WERI-Rb-1 (cell line): ENCODE data around the gene RNASE8.

Source experiments
- DNase-seq: peaks from one replicate; pipeline ENCODE4 v3.0.0-alpha.2; 2020
- H3K27ac ChIP-seq: fragments of 250-450 bp; sonication (Bioruptor Pico); 2 replicates; pipeline ENCODE4 v1.5.1; 2020; ENCODE audit warnings: mild to moderate bottlenecking, moderate library complexity
- H3K27me3 ChIP-seq: fragments of 250-450 bp; sonication (Bioruptor Pico); 2 replicates; pipeline ENCODE4 v1.5.1; 2021; ENCODE audit warnings: mild to moderate bottlenecking, low read depth, moderate library complexity; ENCODE audit not compliant: insufficient read depth, severe bottlenecking
- H3K36me3 ChIP-seq: fragments of 250-450 bp; sonication (Bioruptor Pico); 2 replicates; pipeline ENCODE4 v1.5.1; 2020; ENCODE audit warnings: mild to moderate bottlenecking, moderate library complexity
- H3K4me3 ChIP-seq: 2 replicates; pipeline ENCODE4 v1.5.1; 2011; ENCODE audit warnings: low read depth, mild to moderate bottlenecking, control low read depth, low read length
- H3K9me3 ChIP-seq: fragments of 250-450 bp; sonication (Bioruptor Pico); 2 replicates; pipeline ENCODE4 v1.5.1; 2021; ENCODE audit warnings: mild to moderate bottlenecking, moderate library complexity; ENCODE audit not compliant: severe bottlenecking
- CTCF ChIP-seq: IDR thresholded peaks from 2 replicates; pipeline ENCODE4 v1.5.1; 2011; ENCODE audit warnings: low read depth, mild to moderate bottlenecking, control low read depth, inconsistent platforms, low read length

The RNASE8 gene

GRCh38 chr14:21091821-21092272 is 34.2 kb downstream of the RNASE8 start:
- Histone ChIP-seq H3K27ac (peak overlapping the region; percentile 99), H3K9me3 (no peaks in the 10 kb centered on the region), H3K4me3 (no peak overlapping the region), H3K27me3 (no peaks in the 10 kb centered on the region), H3K36me3 (peaks cover 75% of the 10 kb centered on the region)
- no peak for TF ChIP-seq CTCF
- DNase-seq, result no peak

DNA sequence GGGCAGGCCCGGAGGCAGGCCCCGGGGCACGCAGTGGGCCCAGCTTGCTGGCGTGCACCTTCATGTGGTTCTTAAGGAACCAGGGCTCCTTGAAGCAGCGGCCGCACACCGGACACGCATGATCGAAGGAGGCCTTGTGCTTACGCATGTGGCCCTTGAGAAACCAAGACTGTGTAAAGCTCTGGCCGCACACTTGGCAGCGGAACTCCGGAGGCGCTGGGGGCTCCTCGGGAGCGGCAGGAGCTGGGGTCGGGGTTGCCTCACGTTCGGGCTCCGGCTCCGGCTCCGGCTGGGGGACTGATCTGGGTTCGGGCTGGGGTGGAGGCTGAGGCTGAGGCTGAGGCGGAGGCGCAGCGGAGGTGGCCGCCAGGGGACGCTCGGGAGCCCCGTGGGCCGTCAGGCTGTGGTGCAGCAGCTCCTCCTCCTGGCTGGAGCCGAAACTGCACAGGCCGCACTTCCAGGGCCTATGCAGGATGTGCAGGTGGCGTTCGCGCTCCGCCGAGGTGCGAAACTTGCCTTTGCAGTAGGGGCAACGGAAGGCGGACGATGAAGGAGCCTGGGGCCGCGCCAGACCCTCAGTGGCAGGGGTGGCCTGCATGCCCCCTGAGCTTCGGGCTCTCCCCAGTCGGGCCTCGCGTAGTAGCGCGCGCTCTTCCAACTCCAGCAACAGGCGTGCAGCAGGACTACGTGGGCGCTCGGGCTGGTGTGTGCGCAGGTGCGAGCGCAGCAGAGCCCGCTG is 34.8 kb downstream of the RNASE8 start:
- peak; percentile 100 for TF ChIP-seq CTCF
- Histone ChIP-seq H3K9me3 (no peaks in the 10 kb centered on the region), H3K4me3 (no peak overlapping the region), H3K36me3 (peaks cover 69% of the 10 kb centered on the region), H3K27ac (peak overlapping the region; percentile 99), H3K27me3 (no peaks in the 10 kb centered on the region)
- DNase-seq, result peak; percentile 87

GRCh38 chr14:21093018-21093417 is 35.4 kb downstream of the RNASE8 start:
- peak overlapping the region; percentile 99 for H3K27ac ChIP-seq
- no peak overlapping the region for H3K4me3 ChIP-seq
- H3K9me3 ChIP-seq, result no peaks in the 10 kb centered on the region

DNA sequence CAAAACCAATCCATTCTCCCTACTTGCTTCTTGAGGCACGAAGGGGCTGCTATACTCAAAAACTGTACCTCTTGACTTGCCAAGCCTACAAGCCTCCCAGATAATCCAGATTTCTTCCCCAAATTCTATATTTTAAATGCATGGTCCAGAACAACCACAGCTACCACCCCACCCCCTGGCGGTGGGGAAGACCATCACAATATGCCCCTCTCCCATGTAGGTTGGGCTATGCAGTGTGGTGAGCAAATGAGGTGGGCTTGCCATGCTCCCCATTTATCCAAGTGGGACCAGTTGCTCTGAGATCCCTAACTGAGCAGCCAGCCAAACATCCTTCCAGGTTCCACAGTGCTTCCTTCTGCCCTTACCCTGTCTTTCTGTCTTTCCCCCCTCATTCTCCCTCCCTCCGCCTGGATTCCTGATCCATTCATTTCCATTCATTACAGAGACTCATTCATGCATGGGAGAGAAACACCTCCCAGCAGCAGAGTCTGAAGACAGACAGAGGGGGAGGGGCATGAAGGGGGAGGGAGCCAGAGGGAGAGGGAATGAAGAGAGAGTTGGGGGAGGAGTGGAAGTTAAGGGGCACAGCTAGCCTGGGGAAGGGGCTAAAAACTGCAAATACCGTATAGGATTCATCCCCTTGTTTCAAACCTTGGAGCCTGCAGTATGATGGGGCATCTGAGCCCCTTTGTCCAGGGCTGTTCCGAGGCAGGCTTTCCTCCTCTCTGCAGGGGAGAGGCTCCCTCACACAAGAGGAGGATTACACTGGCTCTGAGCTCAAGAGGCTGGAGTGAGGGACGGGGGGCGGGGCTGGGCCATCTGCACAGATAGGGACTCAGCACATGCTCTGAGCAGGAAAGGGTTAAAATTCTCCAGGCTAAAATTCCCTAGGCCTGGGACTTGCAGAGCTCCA is 36.4 kb downstream of the RNASE8 start:
- no peaks in the 10 kb centered on the region for H3K9me3 ChIP-seq
- H3K4me3 ChIP-seq, result peak overlapping the region; percentile 49
- H3K27me3 ChIP-seq, result no peaks in the 10 kb centered on the region
- H3K27ac ChIP-seq, result peak overlapping the region; percentile 99
- TF ChIP-seq CTCF, result peak; percentile 50
- DNase-seq, result peak; percentile 97
- peaks cover 53% of the 10 kb centered on the region for H3K36me3 ChIP-seq

More at GRCh38 chr14:21093018-21093417, 35.4 kb downstream of the RNASE8 start:
- DNase-seq, result no peak
- TF ChIP-seq CTCF, result no peak
- H3K36me3 ChIP-seq, result peaks cover 63% of the 10 kb centered on the region
- H3K27me3 ChIP-seq, result no peaks in the 10 kb centered on the region

GRCh38 chr14:21095430-21096205 is 38.0 kb downstream of the RNASE8 start:
- Histone ChIP-seq H3K9me3 (no peaks in the 10 kb centered on the region), H3K4me3 (peak overlapping the region; percentile 74), H3K36me3 (peaks cover 37% of the 10 kb centered on the region), H3K27ac (peak overlapping the region; percentile 98), H3K27me3 (no peaks in the 10 kb centered on the region)
- peak; percentile 66 for DNase-seq
- no peak for TF ChIP-seq CTCF
